IMR-90 (cell line): ENCODE data around the gene PRKD1.

Experiments used
- BHLHE40 ChIP-seq: fragments of 150-350 bp; IDR thresholded peaks from 2 replicates; pipeline ENCODE4 v1.6.1; 2016; ENCODE audit warnings: mild to moderate bottlenecking, low read depth, low read length
- CEBPB ChIP-seq: IDR thresholded peaks from 2 replicates; pipeline ENCODE4 v1.6.1; 2012; ENCODE audit warnings: low read depth, low read length, improper control_type of control experiment
- CTCF ChIP-seq: conservative IDR thresholded peaks from 2 replicates; pipeline ENCODE4 v1.5.1; 2012; ENCODE audit warnings: mild to moderate bottlenecking, low read depth, low read length, improper control_type of control experiment
- POLR2A ChIP-seq: IDR thresholded peaks from 2 replicates; pipeline ENCODE4 v1.6.1; 2012; ENCODE audit warnings: mild to moderate bottlenecking, low read depth, low read length
- RAD21 ChIP-seq: IDR thresholded peaks from 2 replicates; pipeline ENCODE4 v1.6.1; 2012; ENCODE audit warnings: low read length, improper control_type of control experiment
- SMC3 ChIP-seq: fragments of 150-350 bp; IDR thresholded peaks from 2 replicates; pipeline ENCODE4 v1.6.1; 2016; ENCODE audit warnings: low read depth, mild to moderate bottlenecking, antibody characterized with exemption, low read length, moderate library complexity

GRCh38 chr14:29618323-29619067 is 309.2 kb downstream of the PRKD1 start:
- TF ChIP-seq CTCF (no peak), SMC3 (no peak), RAD21 (no peak), POLR2A (no peak), CEBPB (no peak), BHLHE40 (no peak)
